Endothelial cell (in vitro differentiated cells): ENCODE results near the gene REG1A. TPM values are rescaled to one million over a fixed set of nuclear protein-coding genes. Genes with fewer than 3 reads are reported as not detected.

Experiments used
- DNase-seq: peaks from one replicate; pipeline ENCODE4 v3.0.0; 2021; ENCODE audit warnings: low spot score
- H3K27ac Mint-ChIP-seq: one replicate; pipeline ENCODE4 v1.8.0; 2021; ENCODE audit warnings: mixed read lengths, inconsistent platforms; ENCODE audit not compliant: unreplicated experiment
- H3K27me3 Mint-ChIP-seq: one replicate; pipeline ENCODE4 v1.8.0; 2021; ENCODE audit warnings: mild to moderate bottlenecking, moderate library complexity, mixed read lengths, inconsistent platforms; ENCODE audit not compliant: unreplicated experiment
- H3K36me3 Mint-ChIP-seq: one replicate; pipeline ENCODE4 v1.8.0; 2021; ENCODE audit warnings: mild to moderate bottlenecking, low read depth, mixed read lengths, inconsistent platforms; ENCODE audit not compliant: unreplicated experiment
- H3K4me1 Mint-ChIP-seq: one replicate; pipeline ENCODE4 v1.8.0; 2021; ENCODE audit warnings: mild to moderate bottlenecking, mixed read lengths, inconsistent platforms; ENCODE audit not compliant: unreplicated experiment
- H3K4me3 Mint-ChIP-seq: one replicate; pipeline ENCODE4 v1.8.0; 2021; ENCODE audit warnings: mild to moderate bottlenecking, mixed read lengths, inconsistent platforms; ENCODE audit not compliant: unreplicated experiment
- H3K9me3 Mint-ChIP-seq: one replicate; pipeline ENCODE4 v1.8.0; 2021; ENCODE audit warnings: mixed read lengths, inconsistent platforms; ENCODE audit not compliant: unreplicated experiment
- CTCF ChIP-seq: fragments of 200-600 bp; sonication (generic); IDR thresholded peaks from one replicate; pipeline ENCODE4 v1.5.0; 2021; ENCODE audit warnings: antibody characterized with exemption; ENCODE audit not compliant: unreplicated experiment
- total RNA-seq: library from RNA; stranded (reverse); fragmentation: NEBNext Ultra II Directional; extraction: Animal tissue kit (Norgen Biotek cat#: 25700); gene quantifications from one replicate; pipeline ENCODE4 v1.2.1, GENCODE V29; 2021; ENCODE audit not compliant: unreplicated experiment

The REG1A gene
- total RNA-seq, 1 donor from 2014 or later, result not detected

GRCh38 chr2:79099140-79099686 is 21.1 kb upstream of the REG1A start:
- TF ChIP-seq CTCF, result no peak
- Mint-ChIP-seq H3K36me3 (peaks cover 4% of the 10 kb centered on the region), H3K4me3 (no peak overlapping the region), H3K27ac (no peak overlapping the region), H3K27me3 (peaks cover 5% of the 10 kb centered on the region), H3K9me3 (no peaks in the 10 kb centered on the region), H3K4me1 (no peaks in the 10 kb centered on the region)
- DNase-seq, result no peak

- H3K36me3 Mint-ChIP-seq, result peaks cover 4% of the 10 kb centered on the region
- H3K27me3 Mint-ChIP-seq, result peaks cover 5% of the 10 kb centered on the region
- H3K4me1 Mint-ChIP-seq, result no peaks in the 10 kb centered on the region
- no peak overlapping the region for H3K27ac Mint-ChIP-seq
- H3K4me3 Mint-ChIP-seq, result no peak overlapping the region
- no peak for DNase-seq
- H3K9me3 Mint-ChIP-seq, result no peaks in the 10 kb centered on the region
- no peak for TF ChIP-seq CTCF
Measured at GRCh38 chr2:79100285-79100684, 20.0 kb upstream of the REG1A start.

GRCh38 chr2:79101024-79101423 is 19.3 kb upstream of the REG1A start:
- no peak for TF ChIP-seq CTCF
- H3K4me1 Mint-ChIP-seq, result no peaks in the 10 kb centered on the region
- no peaks in the 10 kb centered on the region for H3K9me3 Mint-ChIP-seq
- DNase-seq, result no peak
- no peak overlapping the region for H3K4me3 Mint-ChIP-seq
- H3K27me3 Mint-ChIP-seq, result peaks cover 5% of the 10 kb centered on the region
- no peak overlapping the region for H3K27ac Mint-ChIP-seq
- H3K36me3 Mint-ChIP-seq, result peaks cover 4% of the 10 kb centered on the region

GRCh38 chr2:79103214-79103613 is 17.1 kb upstream of the REG1A start:
- Mint-ChIP-seq H3K27ac (no peak overlapping the region), H3K27me3 (peaks cover under 1% of the 10 kb centered on the region), H3K36me3 (no peaks in the 10 kb centered on the region), H3K9me3 (no peaks in the 10 kb centered on the region), H3K4me1 (no peaks in the 10 kb centered on the region), H3K4me3 (no peak overlapping the region)
- TF ChIP-seq CTCF, result no peak
- DNase-seq, result no peak

- peak; percentile 32 for TF ChIP-seq CTCF
- no peaks in the 10 kb centered on the region for H3K36me3 Mint-ChIP-seq
- no peak overlapping the region for H3K27ac Mint-ChIP-seq
- H3K9me3 Mint-ChIP-seq, result no peaks in the 10 kb centered on the region
- no peaks in the 10 kb centered on the region for H3K27me3 Mint-ChIP-seq
- no peaks in the 10 kb centered on the region for H3K4me1 Mint-ChIP-seq
- no peak for DNase-seq
- H3K4me3 Mint-ChIP-seq, result no peak overlapping the region
Measured at GRCh38 chr2:79105259-79105658, 15.0 kb upstream of the REG1A start.
